Lower leg skin (tissue), 3 donors: ENCODE measurements around the gene RIPK4.

Source experiments
- POLR2A ChIP-seq, 2 donors: fragments of 450-650 bp; IDR thresholded peaks; one replicate each; pipeline ENCODE4 v1.6.1; 2016 to 2017; ENCODE audit warnings: antibody characterized with exemption in 2 of 2, mild to moderate bottlenecking in 1 of 2, moderate library complexity in 1 of 2
- TF ChIP-seq, protein P1 (sequence below), 3 donors: fragments of 450-650 bp; IDR thresholded peaks; one replicate each; pipeline ENCODE4 v1.5.1; 2016; ENCODE audit warnings: antibody characterized with exemption in 3 of 3, mild to moderate bottlenecking in 3 of 3, moderate library complexity in 2 of 3

DNA sequence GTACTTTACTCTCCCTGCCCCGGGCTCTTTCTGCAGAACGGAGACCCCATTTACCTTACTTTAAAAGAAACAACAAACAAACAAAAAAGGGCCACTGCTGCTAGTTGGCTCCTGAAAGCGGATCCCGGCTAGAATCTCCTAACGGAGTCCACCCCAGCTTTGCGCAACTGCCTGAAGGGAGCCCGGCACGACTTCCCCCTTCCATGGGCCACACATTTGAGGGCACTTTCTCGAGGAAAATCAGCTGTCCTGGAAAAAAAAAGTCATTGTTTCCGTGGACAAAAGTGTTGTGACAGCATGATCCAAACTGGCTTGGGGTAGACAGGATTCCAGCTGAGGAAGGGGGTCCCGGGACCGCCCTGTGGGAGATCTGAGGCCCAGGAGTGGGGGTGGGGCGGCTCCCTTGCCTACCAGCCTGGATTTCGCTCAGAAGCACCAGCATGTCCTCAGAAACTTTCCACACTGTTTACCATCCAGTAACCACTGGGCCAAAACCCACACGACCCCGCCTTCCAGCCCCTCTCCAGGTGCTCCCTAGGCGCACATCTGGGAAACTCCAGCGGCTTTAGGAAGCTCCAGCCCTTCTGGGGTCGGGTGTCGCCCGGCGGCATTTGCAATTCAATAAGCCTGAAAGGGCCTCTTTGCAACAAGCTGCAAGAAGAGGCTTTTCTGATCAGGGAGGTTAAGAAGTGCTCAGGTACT lies 4.8 kb downstream of the RIPK4 start:
- TF ChIP-seq, protein P1, sequence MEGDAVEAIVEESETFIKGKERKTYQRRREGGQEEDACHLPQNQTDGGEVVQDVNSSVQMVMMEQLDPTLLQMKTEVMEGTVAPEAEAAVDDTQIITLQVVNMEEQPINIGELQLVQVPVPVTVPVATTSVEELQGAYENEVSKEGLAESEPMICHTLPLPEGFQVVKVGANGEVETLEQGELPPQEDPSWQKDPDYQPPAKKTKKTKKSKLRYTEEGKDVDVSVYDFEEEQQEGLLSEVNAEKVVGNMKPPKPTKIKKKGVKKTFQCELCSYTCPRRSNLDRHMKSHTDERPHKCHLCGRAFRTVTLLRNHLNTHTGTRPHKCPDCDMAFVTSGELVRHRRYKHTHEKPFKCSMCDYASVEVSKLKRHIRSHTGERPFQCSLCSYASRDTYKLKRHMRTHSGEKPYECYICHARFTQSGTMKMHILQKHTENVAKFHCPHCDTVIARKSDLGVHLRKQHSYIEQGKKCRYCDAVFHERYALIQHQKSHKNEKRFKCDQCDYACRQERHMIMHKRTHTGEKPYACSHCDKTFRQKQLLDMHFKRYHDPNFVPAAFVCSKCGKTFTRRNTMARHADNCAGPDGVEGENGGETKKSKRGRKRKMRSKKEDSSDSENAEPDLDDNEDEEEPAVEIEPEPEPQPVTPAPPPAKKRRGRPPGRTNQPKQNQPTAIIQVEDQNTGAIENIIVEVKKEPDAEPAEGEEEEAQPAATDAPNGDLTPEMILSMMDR (IDR thresholded peaks at IDR 0.05), result no peak
- TF ChIP-seq POLR2A (IDR thresholded peaks at IDR 0.05), result no peak
